ENCODE results near the gene VANGL1. TPM values are rescaled to one million over a fixed set of nuclear protein-coding genes. Genes with fewer than 3 reads are reported as not detected.

The VANGL1 gene
- total and polyA plus RNA-seq, 2 of the 8 experiments (the other 6 are each of a cell fraction or from before 2014, with no cell fraction given): 9.4 to 13.4 TPM

- ChIA-PET CTCF (ENCODE audit: partially characterized antibody) (interaction anchor here (2.0 kb wide), 1 partner anchor 86 kb away, joined by 6 read pairs; no protein-coding TSS in a partner anchor), POLR2A (ENCODE audit: partially characterized antibody) (no interaction called here)
- no peak overlapping the region for H2AFZ ChIP-seq (ENCODE audit: low read length)
- DNase-seq (ENCODE audit: low read depth in 1 of 2, low spot score in 2 of 2) (no peak), FAIRE-seq (no peak)
- no peaks in the 10 kb centered on the region for H3K4me1 ChIP-seq (replicated peaks in 1 of 4; ENCODE audit: control insufficient read depth in 3 of 4, insufficient read depth in 4 of 4, low read length in 3 of 4)
- no peaks in the 10 kb centered on the region for H3K79me2 ChIP-seq (ENCODE audit: control insufficient read depth in 1 of 2, insufficient read depth in 2 of 2, low read length in 2 of 2)
- H3K4ac ChIP-seq (replicated peaks; ENCODE audit: insufficient read length, low read depth, low read length): no peak overlapping the region
- H3K79me1 ChIP-seq (ENCODE audit: low read depth, low read length): no peaks in the 10 kb centered on the region
- H3K18ac ChIP-seq (ENCODE audit: extremely low read depth, low read length): no peak overlapping the region
- no peak overlapping the region for H3K9ac ChIP-seq (replicated peaks in 1 of 4; ENCODE audit: extremely low read depth in 1 of 4, low read depth in 3 of 4, low read length in 3 of 4)
- H3K4me3 ChIP-seq (ENCODE audit: extremely low read depth in 1 of 4, insufficient read depth in 2 of 4, low read depth in 3 of 4, low read length in 4 of 4): no peak overlapping the region
- H3K9me3 ChIP-seq (ENCODE audit: insufficient read depth in 2 of 2, low read depth in 1 of 2, low read length in 1 of 2): peaks cover 0 to 8% of the 10 kb centered on the region in 2 experiments; a peak in 2 of 4 replicates
- H2BK5ac ChIP-seq (ENCODE audit: low read depth, low read length): no peak overlapping the region
- no peak overlapping the region for H3K23ac ChIP-seq (ENCODE audit: insufficient read length)
- H2AK5ac ChIP-seq (ENCODE audit: low read depth, low read length): no peak overlapping the region
- H3K27me3 ChIP-seq (replicated peaks in 1 of 4; ENCODE audit: control insufficient read depth in 3 of 4, extremely low read depth in 1 of 4, insufficient read depth in 3 of 4, low read length in 3 of 4): no peaks in the 10 kb centered on the region
- no peak overlapping the region for H2BK120ac ChIP-seq (replicated peaks; ENCODE audit: low read depth, low read length)
- H4K91ac ChIP-seq (replicated peaks; ENCODE audit: insufficient read length, low read length): no peak overlapping the region
- no peak overlapping the region for H2BK15ac ChIP-seq (ENCODE audit: low read length)
- no peak overlapping the region for H3K14ac ChIP-seq (ENCODE audit: insufficient read length)
- no peaks in the 10 kb centered on the region for H3K23me2 ChIP-seq (ENCODE audit: low read depth, low read length)
- no peak overlapping the region for H3K27ac ChIP-seq (ENCODE audit: low read depth, low read length)
- no peaks in the 10 kb centered on the region for H4K20me1 ChIP-seq (replicated peaks in 1 of 2; ENCODE audit: control insufficient read depth in 1 of 2, insufficient read depth in 2 of 2, low read length in 2 of 2)
- no peak overlapping the region for H4K8ac ChIP-seq (ENCODE audit: extremely low read depth, insufficient read depth, low read length)
- no peak overlapping the region for H2BK20ac ChIP-seq (ENCODE audit: low read length)
- H2BK12ac ChIP-seq (ENCODE audit: low read depth, low read length): no peak overlapping the region
- TF ChIP-seq GABPA (IDR thresholded peaks at IDR 0.05; ENCODE audit: borderline replicate concordance, insufficient read depth, low read length) (no peak), EZH2 (IDR thresholded peaks at IDR 0.05; ENCODE audit: low read depth, low read length, severe bottlenecking) (no peak), CHD1 (IDR thresholded peaks at IDR 0.05; ENCODE audit: low read depth, low read length) (no peak), TCF12 (IDR thresholded peaks at IDR 0.05; ENCODE audit: low read depth, low read length) (no peak), SP1 (IDR thresholded peaks at IDR 0.05; ENCODE audit: low read depth, low read length) (no peak), ZNF274 (IDR thresholded peaks at IDR 0.05; ENCODE audit: borderline replicate concordance, extremely low read depth, low read length) (no peak)
- no peak overlapping the region for H3K4me2 ChIP-seq (ENCODE audit: insufficient read depth in 1 of 2, low read depth in 2 of 2, low read length in 2 of 2)
- H3K36me3 ChIP-seq (ENCODE audit: control insufficient read depth in 2 of 4, insufficient read depth in 4 of 4, low read length in 3 of 4): no peaks in the 10 kb centered on the region
- no peak overlapping the region for H4K5ac ChIP-seq (ENCODE audit: insufficient read length, low read depth, low read length)
- H3K56ac ChIP-seq (replicated peaks; ENCODE audit: insufficient read length, low read depth, low read length): no peak overlapping the region
Observed at GRCh38 chr1:115620950-115621349, 20.8 kb upstream of the VANGL1 start.

All from H1 (cell line).